Fibroblast of lung (primary cell): ENCODE results near the gene CELSR3. TPM values are rescaled to one million over a fixed set of nuclear protein-coding genes. Genes with fewer than 3 reads are reported as not detected.

ENCODE experiments used
- DNase-seq, 2 donors: peaks; one replicate each; pipeline versions ENCODE4 v3.0.0 to v3.0.0-alpha.2; 2010; ENCODE audit warnings: low read depth in 2 of 2
- H2AFZ ChIP-seq: 2 replicates; pipeline ENCODE4 v1.5.1; 2012; ENCODE audit warnings: low read length, control low read depth, inconsistent platforms
- H3K27ac ChIP-seq: 2 replicates; pipeline ENCODE4 v1.5.1; 2011; ENCODE audit warnings: low read length, control low read depth; ENCODE audit not compliant: insufficient read depth
- H3K27me3 ChIP-seq: 2 replicates; pipeline ENCODE4 v1.5.1; 2011; ENCODE audit warnings: mild to moderate bottlenecking, low read length; ENCODE audit not compliant: control insufficient read depth, insufficient read depth
- H3K36me3 ChIP-seq: 2 replicates; pipeline ENCODE4 v1.5.1; 2011; ENCODE audit warnings: low read length; ENCODE audit not compliant: control insufficient read depth, insufficient read depth
- H3K4me1 ChIP-seq: 2 replicates; pipeline ENCODE4 v1.5.1; 2011; ENCODE audit warnings: low read length; ENCODE audit not compliant: control insufficient read depth, insufficient read depth; ENCODE audit errors: extremely low read depth
- H3K4me2 ChIP-seq: 2 replicates; pipeline ENCODE4 v1.5.1; 2011; ENCODE audit warnings: low read length, control low read depth; ENCODE audit not compliant: insufficient read depth; ENCODE audit errors: extremely low read depth
- H3K4me3 ChIP-seq, 4 experiments: fragments of 200-600 bp in 1 of 4; sonication (generic) in 1 of 4; replicated peaks in 1 of 4; 2 replicates each; pipeline ENCODE4 v1.5.1; 2011 to 2016; ENCODE audit warnings: low read length in 4 of 4, low read depth in 3 of 4, mild to moderate bottlenecking in 3 of 4, control low read depth in 2 of 4, inconsistent platforms in 1 of 4, mixed read lengths in 1 of 4; ENCODE audit not compliant: insufficient read depth in 1 of 4; ENCODE audit errors: control extremely low read depth in 1 of 4
- H3K79me2 ChIP-seq: 2 replicates; pipeline ENCODE4 v1.5.1; 2012; ENCODE audit warnings: mild to moderate bottlenecking, low read length, inconsistent platforms; ENCODE audit not compliant: control insufficient read depth, insufficient read depth
- H3K9ac ChIP-seq: 2 replicates; pipeline ENCODE4 v1.5.1; 2011; ENCODE audit warnings: mild to moderate bottlenecking, low read length, control low read depth; ENCODE audit not compliant: insufficient read depth
- H3K9me3 ChIP-seq: 2 replicates; pipeline ENCODE4 v1.5.1; 2012; ENCODE audit warnings: low read depth, low read length; ENCODE audit not compliant: control insufficient read depth, insufficient read depth
- H4K20me1 ChIP-seq: 2 replicates; pipeline ENCODE4 v1.5.1; 2011; ENCODE audit warnings: low read length; ENCODE audit not compliant: control insufficient read depth, insufficient read depth; ENCODE audit errors: extremely low read depth
- EZH2 ChIP-seq: IDR thresholded peaks from 2 replicates; pipeline ENCODE4 v1.5.1; 2012; ENCODE audit warnings: low read length, control low read depth, mild to moderate bottlenecking; ENCODE audit errors: missing control alignments
- polyA plus RNA-seq, 2 donors: library from polyadenylated mRNA; depleted of rRNA in 1 of 2; stranded (reverse) in 1 of 2; unstranded in 1 of 2; fragments of >200 nt; gene quantifications; 2 replicates each; pipeline ENCODE4 v1.2.1, GENCODE V29; 2011 to 2012; ENCODE audit warnings: missing spikeins in 1 of 2
- total RNA-seq: library from RNA; depleted of rRNA; stranded (reverse); fragments of >200 nt; gene quantifications from 2 replicates; pipeline ENCODE4 v1.2.1, GENCODE V29; 2014
- TF ChIP-seq, protein P1 (sequence below), 2 donors: IDR thresholded peaks in 1 of 2; conservative IDR thresholded peaks in 1 of 2; 1 replicate in 1 of 2; 2 replicates in 1 of 2; pipeline ENCODE4 v1.5.1; 2011 to 2012; ENCODE audit warnings: low read length in 2 of 2, control low read depth in 1 of 2, inconsistent platforms in 1 of 2, low read depth in 1 of 2, mild to moderate bottlenecking in 1 of 2

CELSR3 gene
- total and polyA plus RNA-seq, 2 donors (not counting 1 experiment from before 2014, with no cell fraction given): 0.44 to 2.1 TPM

DNA sequence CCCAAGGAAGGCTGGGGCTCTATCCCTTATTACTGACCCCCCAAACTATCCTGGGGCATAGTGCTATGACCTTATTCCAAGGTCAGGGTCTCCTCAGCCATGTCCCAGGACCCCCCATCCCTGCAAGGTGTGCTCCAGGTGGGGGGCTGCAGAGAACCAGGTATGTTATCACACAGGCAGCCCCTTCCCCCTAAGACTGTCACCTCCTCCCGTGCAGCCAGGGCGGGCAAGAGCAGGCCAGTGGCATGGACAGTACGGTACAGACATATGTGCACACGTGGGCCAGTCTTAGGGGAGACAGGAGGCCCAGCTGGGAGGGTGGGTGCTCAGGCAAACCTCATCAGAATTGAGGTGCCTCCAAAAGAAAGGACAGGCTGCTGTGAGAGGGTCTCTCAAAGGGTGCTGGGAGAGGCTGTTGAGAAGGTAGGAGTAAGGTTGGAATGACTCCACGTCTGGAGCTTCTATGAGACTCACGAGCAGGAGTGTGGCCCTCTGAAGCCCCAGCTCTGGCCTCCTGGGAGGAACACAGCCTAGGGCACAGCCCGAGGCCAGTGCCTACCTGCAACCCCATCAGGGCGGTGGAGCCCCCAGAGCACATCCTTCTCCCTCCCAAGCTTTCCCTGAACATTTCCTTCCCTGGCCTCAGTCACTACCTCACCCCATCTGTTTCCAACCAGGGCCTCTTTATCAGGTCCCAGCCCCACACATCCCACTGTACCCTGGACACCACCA, 65.8 kb downstream of the CELSR3 start:
- Histone ChIP-seq H4K20me1 (no peaks in the 10 kb centered on the region), H3K4me1 (peaks cover 47% of the 10 kb centered on the region), H3K36me3 (peaks cover 25% of the 10 kb centered on the region), H3K79me2 (no peaks in the 10 kb centered on the region), H3K9ac (no peak overlapping the region), H3K27me3 (no peaks in the 10 kb centered on the region), H3K9me3 (no peaks in the 10 kb centered on the region), H3K4me3 (no peak overlapping the region), H2AFZ (no peak overlapping the region), H3K27ac (peak overlapping the region; percentile 95), H3K4me2 (no peak overlapping the region)
- no peak for DNase-seq
- TF ChIP-seq, protein P1, sequence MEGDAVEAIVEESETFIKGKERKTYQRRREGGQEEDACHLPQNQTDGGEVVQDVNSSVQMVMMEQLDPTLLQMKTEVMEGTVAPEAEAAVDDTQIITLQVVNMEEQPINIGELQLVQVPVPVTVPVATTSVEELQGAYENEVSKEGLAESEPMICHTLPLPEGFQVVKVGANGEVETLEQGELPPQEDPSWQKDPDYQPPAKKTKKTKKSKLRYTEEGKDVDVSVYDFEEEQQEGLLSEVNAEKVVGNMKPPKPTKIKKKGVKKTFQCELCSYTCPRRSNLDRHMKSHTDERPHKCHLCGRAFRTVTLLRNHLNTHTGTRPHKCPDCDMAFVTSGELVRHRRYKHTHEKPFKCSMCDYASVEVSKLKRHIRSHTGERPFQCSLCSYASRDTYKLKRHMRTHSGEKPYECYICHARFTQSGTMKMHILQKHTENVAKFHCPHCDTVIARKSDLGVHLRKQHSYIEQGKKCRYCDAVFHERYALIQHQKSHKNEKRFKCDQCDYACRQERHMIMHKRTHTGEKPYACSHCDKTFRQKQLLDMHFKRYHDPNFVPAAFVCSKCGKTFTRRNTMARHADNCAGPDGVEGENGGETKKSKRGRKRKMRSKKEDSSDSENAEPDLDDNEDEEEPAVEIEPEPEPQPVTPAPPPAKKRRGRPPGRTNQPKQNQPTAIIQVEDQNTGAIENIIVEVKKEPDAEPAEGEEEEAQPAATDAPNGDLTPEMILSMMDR (conservative IDR thresholded peaks at IDR 0.05 in 1 of 2, IDR thresholded peaks at IDR 0.05 in 1 of 2; ENCODE audit: low read depth in 1 of 2, low read length in 2 of 2): no peak
- TF ChIP-seq EZH2: no peak

DNA sequence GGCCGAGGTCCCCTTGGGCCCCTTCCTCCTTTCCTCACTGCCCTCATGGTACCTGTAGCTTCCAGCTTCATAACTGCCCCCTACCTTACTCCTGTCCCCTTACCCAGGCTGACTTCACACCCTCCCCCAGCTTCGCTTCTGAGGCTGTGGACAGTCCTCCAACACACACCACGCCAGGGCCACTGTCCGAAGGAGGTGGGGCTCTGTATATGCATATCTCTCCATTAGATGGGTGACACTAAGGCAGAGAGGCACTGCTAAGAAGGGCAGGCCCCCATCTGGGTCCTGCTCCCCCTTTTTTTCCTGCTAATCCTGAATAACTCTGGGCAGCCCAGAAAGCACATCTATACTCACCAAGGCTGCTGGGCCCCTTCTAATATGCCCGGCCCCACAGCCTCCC, 66.5 kb downstream of the CELSR3 start:
- no peak overlapping the region for H2AFZ ChIP-seq

DNA sequence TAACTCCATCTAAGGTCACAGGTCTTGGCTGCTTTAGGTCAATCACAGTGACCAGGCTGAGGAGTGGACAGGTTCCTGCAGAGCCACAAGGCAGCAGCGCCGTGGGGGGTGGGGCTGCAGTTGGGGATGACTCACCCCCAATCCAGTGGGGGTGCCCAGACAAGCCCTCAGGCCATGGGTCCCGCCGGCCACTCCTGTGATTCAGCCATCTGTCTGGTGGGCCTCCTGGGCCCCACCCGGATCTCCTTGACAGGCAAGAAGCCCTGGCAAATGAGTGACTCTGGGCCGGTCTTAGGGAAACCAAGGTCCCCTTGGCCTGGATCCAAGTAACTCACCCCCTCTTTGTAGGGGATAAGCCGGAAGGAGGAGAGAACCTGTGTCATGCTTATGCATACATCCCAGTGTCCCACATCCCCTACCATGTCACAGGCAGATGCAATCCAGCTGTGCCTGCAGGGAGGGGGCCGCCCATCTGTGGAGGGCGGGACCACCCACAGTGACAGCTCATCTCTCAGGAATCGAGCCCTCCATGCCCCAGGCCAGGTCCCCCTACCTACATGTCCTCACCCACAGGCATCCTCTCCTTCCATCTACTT, 67.1 kb downstream of the CELSR3 start:
- H3K4me3 ChIP-seq: peak overlapping the region in 2 of 4 experiments; percentile 11 to 62

More for the DNA sequence above, 66.5 kb downstream of the CELSR3 start:
- no peaks in the 10 kb centered on the region for H4K20me1 ChIP-seq
- no peaks in the 10 kb centered on the region for H3K27me3 ChIP-seq
- no peak for TF ChIP-seq EZH2
- TF ChIP-seq, protein P1 (conservative IDR thresholded peaks at IDR 0.05 in 1 of 2, IDR thresholded peaks at IDR 0.05 in 1 of 2; ENCODE audit: low read depth in 1 of 2, low read length in 2 of 2): no peak
- H3K9ac ChIP-seq: no peak overlapping the region
- no peak overlapping the region for H3K4me3 ChIP-seq
- H3K36me3 ChIP-seq: peaks cover 22% of the 10 kb centered on the region
- peak overlapping the region; percentile 74 for H3K27ac ChIP-seq
- DNase-seq: no peak
- no peak overlapping the region for H3K4me2 ChIP-seq
- no peaks in the 10 kb centered on the region for H3K79me2 ChIP-seq
- H3K9me3 ChIP-seq: no peaks in the 10 kb centered on the region
- peaks cover 47% of the 10 kb centered on the region for H3K4me1 ChIP-seq

More for the DNA sequence above, 67.1 kb downstream of the CELSR3 start:
- H4K20me1 ChIP-seq: no peaks in the 10 kb centered on the region
- H3K79me2 ChIP-seq: no peaks in the 10 kb centered on the region
- TF ChIP-seq, protein P1 (conservative IDR thresholded peaks at IDR 0.05 in 1 of 2, IDR thresholded peaks at IDR 0.05 in 1 of 2; ENCODE audit: low read depth in 1 of 2, low read length in 2 of 2): no peak
- no peak for TF ChIP-seq EZH2
- no peaks in the 10 kb centered on the region for H3K9me3 ChIP-seq
- H3K27ac ChIP-seq: peak overlapping the region; percentile 74
- no peaks in the 10 kb centered on the region for H3K27me3 ChIP-seq
- H3K4me2 ChIP-seq: peak overlapping the region; percentile 54
- no peak overlapping the region for H3K9ac ChIP-seq
- peak; percentile 84 to 89 for DNase-seq
- H2AFZ ChIP-seq: no peak overlapping the region
- peaks cover 18% of the 10 kb centered on the region for H3K36me3 ChIP-seq
- H3K4me1 ChIP-seq: peaks cover 47% of the 10 kb centered on the region
